NK-92 (cell line): Measurements from ENCODE around the gene EVI5L.
"Not testable (repeated sequence)": the region's sequence is repeated elsewhere in the genome, so short reads cannot be mapped to it uniquely, and the experiment has no call there.

Experiments used
- DNase-seq: peaks from one replicate; lab custom pipeline; 2025; ENCODE audit not compliant: unreplicated experiment; lab: John Stamatoyannopoulos, UW

The EVI5L gene

GRCh38 chr19:7845390-7846154, 15.6 kb downstream of the EVI5L start:
- DNase-seq = no peak

- DNase-seq = no peak
These were observed 16.2 kb downstream of the EVI5L start for GRCh38 chr19:7846155-7846646.

- DNase-seq = no peak
These were observed 17.6 kb downstream of the EVI5L start for GRCh38 chr19:7847664-7848063.

- no peak for DNase-seq
These were observed 18.9 kb downstream of the EVI5L start for GRCh38 chr19:7848779-7849457.

- DNase-seq = no peak
These were observed 19.6 kb downstream of the EVI5L start for GRCh38 chr19:7849631-7849999.

GRCh38 chr19:7850000-7850813, 20.2 kb downstream of the EVI5L start:
- no peak for DNase-seq

GRCh38 chr19:7850945-7851622, 21.1 kb downstream of the EVI5L start:
- DNase-seq = no peak

- DNase-seq = no peak
These were observed 21.8 kb downstream of the EVI5L start for GRCh38 chr19:7851623-7852500.

GRCh38 chr19:7852851-7853769, 23.1 kb downstream of the EVI5L start:
- DNase-seq = no peak

- no peak for DNase-seq
These were observed 23.7 kb downstream of the EVI5L start for GRCh38 chr19:7853770-7854128.

GRCh38 chr19:7855426-7856108, 25.5 kb downstream of the EVI5L start:
- no peak for DNase-seq

GRCh38 chr19:7856109-7856591, 26.1 kb downstream of the EVI5L start:
- DNase-seq = no peak

GRCh38 chr19:7856679-7857663, 27.0 kb downstream of the EVI5L start:
- DNase-seq = no peak

- no peak for DNase-seq
These were observed 27.7 kb downstream of the EVI5L start for GRCh38 chr19:7857727-7858108.

GRCh38 chr19:7858109-7858770, 28.2 kb downstream of the EVI5L start:
- DNase-seq = no peak

GRCh38 chr19:7859087-7859486, 29.1 kb downstream of the EVI5L start:
- not testable (repeated sequence) for DNase-seq
